Mammary epithelial cell (primary cell): ENCODE measurements around the gene SNRPD1.

Source experiments
- EZH2 ChIP-seq: IDR thresholded peaks from 2 replicates; pipeline ENCODE4 v1.6.1; 2012; ENCODE audit warnings: low read length, inconsistent platforms, borderline replicate concordance
- TF ChIP-seq, protein P1 (sequence below), 2 donors: IDR thresholded peaks in 1 of 2; conservative IDR thresholded peaks in 1 of 2; 2 replicates each; pipeline ENCODE4 v1.5.1; 2011 to 2012; ENCODE audit warnings: inconsistent platforms in 2 of 2, low read length in 2 of 2, mild to moderate bottlenecking in 2 of 2, control low read depth in 1 of 2, low read depth in 1 of 2; ENCODE audit not compliant: insufficient read depth in 1 of 2; ENCODE audit errors: extremely low read depth in 1 of 2

DNA sequence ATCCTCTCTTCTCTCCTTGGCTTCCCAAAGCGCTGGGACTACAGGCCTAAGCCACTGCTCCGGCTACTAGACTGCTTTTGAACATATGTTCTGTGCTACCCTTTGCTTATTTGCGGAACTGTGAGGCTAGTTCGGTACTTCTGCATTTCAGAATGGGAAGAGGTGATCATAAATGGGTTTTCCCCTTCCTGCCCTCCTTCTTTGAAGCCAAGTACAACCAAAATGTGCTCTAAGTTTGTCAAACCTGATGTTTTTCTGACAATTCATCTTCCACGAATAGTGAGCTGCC lies 9.9 kb upstream of the SNRPD1 start:
- TF ChIP-seq, protein P1, sequence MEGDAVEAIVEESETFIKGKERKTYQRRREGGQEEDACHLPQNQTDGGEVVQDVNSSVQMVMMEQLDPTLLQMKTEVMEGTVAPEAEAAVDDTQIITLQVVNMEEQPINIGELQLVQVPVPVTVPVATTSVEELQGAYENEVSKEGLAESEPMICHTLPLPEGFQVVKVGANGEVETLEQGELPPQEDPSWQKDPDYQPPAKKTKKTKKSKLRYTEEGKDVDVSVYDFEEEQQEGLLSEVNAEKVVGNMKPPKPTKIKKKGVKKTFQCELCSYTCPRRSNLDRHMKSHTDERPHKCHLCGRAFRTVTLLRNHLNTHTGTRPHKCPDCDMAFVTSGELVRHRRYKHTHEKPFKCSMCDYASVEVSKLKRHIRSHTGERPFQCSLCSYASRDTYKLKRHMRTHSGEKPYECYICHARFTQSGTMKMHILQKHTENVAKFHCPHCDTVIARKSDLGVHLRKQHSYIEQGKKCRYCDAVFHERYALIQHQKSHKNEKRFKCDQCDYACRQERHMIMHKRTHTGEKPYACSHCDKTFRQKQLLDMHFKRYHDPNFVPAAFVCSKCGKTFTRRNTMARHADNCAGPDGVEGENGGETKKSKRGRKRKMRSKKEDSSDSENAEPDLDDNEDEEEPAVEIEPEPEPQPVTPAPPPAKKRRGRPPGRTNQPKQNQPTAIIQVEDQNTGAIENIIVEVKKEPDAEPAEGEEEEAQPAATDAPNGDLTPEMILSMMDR (conservative IDR thresholded peaks at IDR 0.05 in 1 of 2, IDR thresholded peaks at IDR 0.05 in 1 of 2; ENCODE audit: extremely low read depth in 1 of 2, insufficient read depth in 1 of 2, low read depth in 1 of 2, low read length in 2 of 2), result no peak
- no peak for TF ChIP-seq EZH2
